Stimulated activated CD8-positive, alpha-beta memory T cell treated with anti-CD3 and anti-CD28 coated beads, Interleukin-7, amount 100 ng/mL, for 48 hours (primary cell): ENCODE measurements around the gene CDC42EP4.
"Not testable (repeated sequence)": the region's sequence is repeated elsewhere in the genome, so short reads cannot be mapped to it uniquely, and the experiment has no call there.

Experiments
- DNase-seq, 2 donors: peaks; one replicate each; pipeline ENCODE4 v3.0.0-alpha.2; 2020; ENCODE audit warnings: low read depth in 1 of 2; ENCODE audit errors: extremely low read depth in 1 of 2

Gene CDC42EP4

GRCh38 chr17:73281928-73282327 is 29.9 kb downstream of the CDC42EP4 start:
- DNase-seq: no peak

- no peak for DNase-seq
These were observed 31.6 kb downstream of the CDC42EP4 start for GRCh38 chr17:73280191-73280590.

- no peak for DNase-seq
These were observed 32.1 kb downstream of the CDC42EP4 start for GRCh38 chr17:73279704-73280103.

GRCh38 chr17:73278465-73279453 is 33.0 kb downstream of the CDC42EP4 start:
- DNase-seq: no peak

DNA sequence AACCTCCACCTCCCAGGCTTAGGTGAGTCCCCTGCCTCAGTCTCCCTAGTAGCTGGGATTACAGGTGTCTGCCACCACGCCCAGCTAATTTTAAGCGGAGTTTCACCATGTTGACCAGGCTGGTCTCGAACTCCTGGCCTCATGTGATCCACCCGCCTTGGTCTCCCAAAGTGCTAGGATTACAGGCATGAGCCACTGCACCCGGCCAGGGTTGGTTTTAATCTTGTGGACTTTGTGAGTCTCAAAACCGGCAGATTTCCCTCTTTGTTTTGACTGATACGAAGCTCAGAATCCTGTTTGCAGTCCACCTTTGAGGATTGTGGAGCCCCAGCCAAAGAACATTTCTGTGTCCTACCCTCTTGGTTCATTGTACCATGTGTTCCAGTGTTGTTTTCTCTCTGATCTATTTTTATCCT is 33.7 kb downstream of the CDC42EP4 start:
- no peak for DNase-seq

- no peak for DNase-seq
These were observed 37.3 kb downstream of the CDC42EP4 start for GRCh38 chr17:73274490-73274889.

- DNase-seq: no peak
These were observed 38.9 kb downstream of the CDC42EP4 start for GRCh38 chr17:73272906-73273218.

- DNase-seq: no peak
These were observed 40.7 kb downstream of the CDC42EP4 start for GRCh38 chr17:73271072-73271471.

GRCh38 chr17:73269791-73270190 is 42.0 kb downstream of the CDC42EP4 start:
- DNase-seq: no peak

DNA sequence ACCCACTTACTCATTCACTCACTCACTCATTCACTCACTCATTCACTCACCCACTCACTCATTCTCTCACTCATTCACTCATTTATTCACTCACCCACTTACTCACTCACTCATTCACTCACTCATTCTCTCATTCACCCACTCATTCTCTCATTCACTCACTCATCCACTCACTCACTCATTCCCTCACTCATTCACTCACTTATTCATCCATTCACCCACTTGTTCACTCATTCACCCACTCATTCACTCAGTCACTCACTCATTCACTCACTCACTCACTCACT is 42.5 kb downstream of the CDC42EP4 start:
- DNase-seq: no peak

DNA sequence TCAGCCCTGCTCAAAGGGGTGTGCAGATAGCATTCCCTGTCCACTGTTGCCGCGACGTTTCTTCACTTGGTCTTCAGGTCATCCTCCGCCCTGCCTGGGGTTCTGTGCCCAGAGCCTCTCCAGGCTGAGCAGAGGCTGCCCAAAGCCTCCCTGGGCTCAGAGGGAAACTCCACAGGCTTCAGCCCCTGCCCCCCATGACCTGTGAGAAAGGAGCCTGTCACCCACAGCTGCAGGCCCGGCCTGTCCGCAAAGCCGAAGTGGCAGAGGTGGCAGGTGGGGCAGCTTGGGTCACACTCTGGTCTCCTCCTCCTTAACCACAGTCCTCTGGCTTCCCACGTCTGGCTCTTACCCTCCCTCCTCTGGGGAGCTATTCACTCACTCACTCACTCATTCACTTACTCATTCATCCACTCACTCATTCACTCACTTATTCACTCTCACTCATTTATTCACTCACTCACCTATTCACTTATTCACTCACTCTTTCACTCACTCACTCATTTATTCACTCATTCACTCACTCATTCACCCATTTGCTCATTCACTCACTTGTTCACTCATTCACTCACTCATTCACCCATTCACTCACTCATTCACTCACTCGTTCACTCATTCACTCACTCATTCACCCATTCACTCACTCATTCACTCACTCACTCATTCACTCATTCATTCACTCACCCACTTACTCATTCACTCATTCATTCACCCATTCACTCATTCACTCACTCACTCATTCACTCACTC is 43.0 kb downstream of the CDC42EP4 start:
- DNase-seq: no peak

- DNase-seq: no peak
These were observed 43.9 kb downstream of the CDC42EP4 start for GRCh38 chr17:73267648-73268537.

DNA sequence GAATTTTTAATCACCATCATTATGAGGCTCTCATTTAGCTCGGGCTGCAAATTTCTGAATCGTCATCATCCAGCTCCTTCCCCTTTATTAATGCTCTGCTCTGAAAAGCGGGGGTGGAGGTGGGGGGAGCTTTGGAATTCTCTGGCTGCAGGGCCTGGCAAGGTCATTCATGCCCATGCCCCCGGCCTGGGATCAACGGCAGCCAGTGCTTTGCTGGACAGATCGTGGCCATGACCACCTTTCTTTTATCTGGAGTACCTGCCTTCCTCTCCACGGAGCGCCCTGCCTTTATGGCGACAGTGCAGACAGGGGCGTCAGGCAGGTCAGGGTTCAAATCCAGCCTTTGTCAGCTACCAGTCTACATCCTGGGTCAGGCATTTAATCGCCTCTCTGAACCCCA is 45.0 kb downstream of the CDC42EP4 start:
- no peak for DNase-seq

DNA sequence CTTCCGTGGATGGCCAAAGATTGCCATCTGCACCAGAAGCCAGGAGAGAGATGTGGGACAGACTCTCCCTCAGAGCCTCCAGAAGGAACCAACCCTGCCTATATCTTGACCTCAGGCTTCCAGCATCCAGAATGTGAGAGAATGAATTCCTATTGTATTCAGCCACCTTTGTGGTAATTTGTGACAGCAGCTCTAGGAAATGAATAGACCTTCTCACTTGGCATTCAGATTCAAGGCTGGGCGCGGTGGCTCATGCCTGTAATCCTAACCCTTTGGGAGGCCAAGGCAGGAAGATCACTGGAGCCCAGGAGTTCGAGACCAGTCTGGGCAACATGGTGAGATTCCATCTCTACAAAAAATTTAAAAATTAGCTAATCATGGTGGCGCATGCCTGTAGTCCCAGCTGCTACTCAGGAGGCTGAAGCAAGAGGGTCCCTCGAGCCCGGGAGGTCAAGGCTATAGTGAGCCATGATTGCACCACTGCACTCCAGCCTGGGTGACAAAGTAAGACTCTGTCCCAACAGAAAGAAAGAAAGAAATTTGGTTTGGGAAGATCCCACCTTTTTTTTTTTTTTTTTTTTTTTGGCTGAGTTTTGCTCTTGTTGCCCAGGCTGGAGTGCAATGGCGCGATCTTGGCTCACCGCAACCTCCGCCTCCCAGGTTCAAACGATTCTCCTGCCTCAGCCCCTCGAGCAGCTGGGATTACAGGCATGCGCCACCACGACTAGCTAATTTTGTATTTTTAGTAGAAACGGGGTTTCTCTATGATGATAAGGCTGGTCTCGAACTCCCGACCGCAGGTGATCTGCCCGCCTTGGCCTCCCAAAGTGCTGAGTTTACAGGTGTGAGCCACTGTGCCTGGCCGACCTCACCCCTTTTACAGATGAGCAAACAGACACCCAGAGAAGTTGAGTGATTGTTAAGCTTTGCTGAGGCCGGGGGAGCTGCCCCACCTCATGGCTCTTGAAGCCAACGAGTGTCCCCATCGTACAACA is 45.9 kb downstream of the CDC42EP4 start:
- DNase-seq: no peak

DNA sequence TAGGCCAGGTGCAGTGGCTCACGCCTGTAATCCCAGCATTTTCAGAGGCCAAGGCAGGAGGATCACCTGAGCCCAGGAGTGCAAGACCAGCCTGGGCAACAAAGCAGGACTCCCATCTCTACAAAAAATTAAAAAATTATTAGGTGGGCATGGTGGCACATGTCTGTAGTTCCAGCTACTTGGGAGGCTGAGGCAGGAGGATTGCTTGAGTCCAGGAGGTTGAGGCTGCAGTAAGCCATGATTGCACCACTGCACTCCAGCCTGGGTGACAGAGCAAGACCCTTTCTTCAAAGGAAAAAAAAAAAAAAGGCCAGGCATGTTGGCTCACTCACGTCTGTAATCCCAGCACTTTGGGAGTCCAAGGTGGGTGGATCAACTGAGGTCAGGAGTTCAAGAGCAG is 47.4 kb downstream of the CDC42EP4 start:
- not testable (repeated sequence) for DNase-seq

DNA sequence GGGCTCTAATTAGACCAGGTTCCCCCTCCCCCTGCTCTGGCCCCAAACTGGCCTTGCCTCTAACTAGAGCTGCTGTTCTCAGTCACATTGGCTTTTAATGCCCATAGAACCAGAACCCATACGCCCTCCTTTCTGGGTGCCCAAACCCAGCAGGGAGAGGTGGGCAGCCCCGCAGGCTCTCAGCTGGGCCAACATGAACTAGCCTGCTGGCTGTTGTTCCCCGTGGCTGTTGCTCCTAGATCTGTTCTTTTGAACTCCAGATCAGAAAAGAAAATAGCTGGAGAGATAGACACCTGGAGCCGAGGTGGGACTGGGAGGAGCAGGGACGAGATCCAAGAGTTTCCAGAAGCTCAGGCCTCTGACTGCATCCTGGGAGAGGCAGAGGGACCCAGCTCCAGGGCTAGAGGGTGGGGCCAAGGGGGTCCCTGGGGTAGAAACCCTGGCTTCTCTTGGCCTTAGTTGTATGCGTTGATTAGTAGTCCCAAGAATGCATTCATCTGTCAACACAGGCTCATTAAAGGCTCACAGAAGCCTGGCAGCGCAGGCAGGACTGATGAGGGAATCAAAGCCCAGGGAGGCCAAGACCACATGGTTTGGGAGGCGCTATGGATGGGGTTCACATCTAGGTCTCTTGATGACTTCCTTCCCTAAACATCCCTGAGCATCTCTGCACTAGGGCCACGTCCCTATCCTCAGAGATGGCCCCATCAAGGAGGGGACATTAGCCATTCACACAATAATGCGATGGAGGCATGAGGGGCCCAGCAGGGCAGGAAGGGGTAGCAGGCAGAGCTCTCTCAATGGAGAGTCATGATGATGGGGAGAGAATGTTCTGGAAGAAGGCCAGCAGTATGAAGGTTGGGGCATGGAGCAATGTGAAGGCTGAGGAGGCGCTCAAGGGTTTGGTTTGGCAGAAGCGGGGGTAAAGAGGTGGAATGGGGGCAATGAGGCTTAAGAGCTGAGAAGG is 48.8 kb downstream of the CDC42EP4 start:
- no peak for DNase-seq

GRCh38 chr17:73261952-73262675 is 49.7 kb downstream of the CDC42EP4 start:
- DNase-seq: no peak

DNA sequence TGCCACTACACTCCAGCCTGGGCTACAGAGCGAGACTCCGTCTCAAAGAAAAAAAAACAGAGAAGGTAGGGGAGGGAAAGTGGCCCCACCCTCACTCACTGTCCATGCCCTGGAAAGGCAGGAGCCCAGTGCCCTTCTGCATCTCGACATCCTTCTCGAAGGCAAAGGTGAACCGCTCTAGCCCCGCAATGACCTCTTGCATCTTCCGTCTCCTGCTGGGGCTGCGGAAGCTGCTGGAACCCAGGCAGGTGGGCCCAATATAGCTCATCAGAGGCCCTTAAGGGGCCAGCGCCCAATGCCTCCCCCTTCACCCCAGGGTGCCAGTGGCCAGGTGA is 50.2 kb downstream of the CDC42EP4 start, which contains the start of gene CPSF4L:
CPSF4L (minus strand) TSS at position 264 of the 335 bp plus-strand sequence; CDS start at position 202, 62 bp downstream.
- DNase-seq: no peak
